GM20431 (cell line): ENCODE measurements around the gene NBAS.
"Not testable (repeated sequence)": the region's sequence is repeated elsewhere in the genome, so short reads cannot be mapped to it uniquely, and the experiment has no call there.

Source experiments
- in situ Hi-C: fragments of 300-500 bp; cut with MseI, MboI; formaldehyde crosslinking; loops from one replicate; pipeline ENCODE4 v1.15.0; 2020; ENCODE audit warnings: low sequenced_read_pairs; ENCODE audit not compliant: unreplicated experiment

NBAS gene

GRCh38 chr2:15334644-15335326 lies 226.3 kb downstream of the NBAS start:
- in situ Hi-C loops = no loop called here

DNA sequence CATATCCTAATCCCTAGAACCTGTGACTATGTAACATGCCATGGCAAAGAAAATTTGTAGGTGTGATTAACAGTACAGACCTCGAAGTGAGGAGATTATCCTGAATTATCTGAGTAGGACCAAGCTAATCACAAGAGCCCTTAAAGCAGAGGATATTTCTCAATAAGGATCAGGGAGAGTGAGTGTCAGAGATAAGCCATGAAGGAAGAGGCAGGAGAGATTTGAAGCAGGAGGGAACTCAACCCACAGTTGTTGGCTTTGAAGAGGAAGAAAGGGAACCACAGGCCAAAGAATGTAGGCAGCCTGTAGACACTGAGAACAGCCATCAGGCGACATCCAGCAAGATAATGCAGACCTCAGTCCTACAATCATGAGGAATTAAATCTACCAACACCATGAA lies 229.3 kb downstream of the NBAS start:
- in situ Hi-C loops = no loop called here

GRCh38 chr2:15325296-15325695 lies 235.8 kb downstream of the NBAS start:
- in situ Hi-C loops = no loop called here

GRCh38 chr2:15323227-15323626 lies 237.9 kb downstream of the NBAS start:
- in situ Hi-C loops = no loop called here

GRCh38 chr2:15321481-15321880 lies 239.7 kb downstream of the NBAS start:
- in situ Hi-C loops = not testable (repeated sequence)

DNA sequence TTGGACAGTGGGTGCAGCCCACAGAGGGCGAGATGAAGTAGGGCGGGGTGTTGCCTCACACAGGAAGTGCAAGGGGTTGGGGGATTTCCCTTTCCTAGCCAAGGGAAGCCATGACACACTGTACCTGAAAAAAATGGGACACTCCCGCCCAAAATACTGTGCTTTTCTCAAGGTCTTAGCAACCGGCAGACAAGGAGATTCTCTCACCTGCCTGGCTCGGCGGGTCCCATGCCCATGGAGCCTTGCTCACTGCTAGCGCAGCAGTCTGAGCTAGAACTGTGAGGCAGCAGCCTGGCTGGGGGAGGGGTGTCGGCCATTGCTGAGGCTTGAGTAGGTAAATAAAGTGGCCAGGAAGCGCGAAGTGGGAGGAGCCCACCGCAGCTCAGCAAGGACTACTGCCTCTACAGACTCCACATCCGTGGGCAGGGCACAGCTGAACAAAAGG lies 244.7 kb downstream of the NBAS start:
- in situ Hi-C loops = no loop called here

GRCh38 chr2:15315411-15315810 lies 245.7 kb downstream of the NBAS start:
- in situ Hi-C loops = no loop called here

DNA sequence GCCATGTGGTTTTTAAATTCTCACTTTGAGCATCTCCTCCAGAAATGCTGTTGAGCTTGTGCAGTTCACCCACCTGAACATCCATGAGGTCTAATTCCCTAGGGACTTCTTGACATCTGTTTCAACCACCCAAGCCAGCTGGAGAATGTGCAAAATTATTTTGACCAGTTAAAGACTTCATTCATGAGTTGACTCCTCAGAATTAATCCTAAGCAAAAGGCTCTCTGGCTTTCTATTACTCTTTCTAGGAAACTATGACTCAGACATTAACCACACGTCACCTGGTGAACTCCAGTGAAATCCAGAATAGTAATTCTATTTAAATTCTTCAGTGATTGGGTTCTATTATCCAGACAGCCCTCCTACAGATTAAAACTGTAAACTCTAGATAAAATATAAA lies 247.5 kb downstream of the NBAS start:
- in situ Hi-C loops = no loop called here

DNA sequence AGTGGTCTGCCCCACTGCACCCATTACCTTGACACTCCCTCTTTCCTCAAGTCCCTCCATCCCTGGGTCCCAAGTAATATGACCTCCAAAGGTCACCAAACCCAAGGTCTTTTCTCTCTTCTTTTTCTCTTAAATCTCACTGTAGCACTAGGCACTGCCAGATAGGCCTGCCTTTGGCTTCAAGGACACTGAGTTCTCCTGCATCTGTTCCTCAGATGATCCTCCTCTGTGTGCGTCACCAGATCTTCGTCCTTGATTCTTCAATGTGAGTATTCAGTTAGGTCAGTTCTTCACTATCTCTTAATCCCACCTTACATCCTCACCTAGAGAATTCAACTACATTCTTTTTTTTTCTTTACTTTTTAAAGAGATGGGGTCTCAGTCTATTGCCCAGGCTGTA lies 249.2 kb downstream of the NBAS start:
- in situ Hi-C loops = no loop called here

DNA sequence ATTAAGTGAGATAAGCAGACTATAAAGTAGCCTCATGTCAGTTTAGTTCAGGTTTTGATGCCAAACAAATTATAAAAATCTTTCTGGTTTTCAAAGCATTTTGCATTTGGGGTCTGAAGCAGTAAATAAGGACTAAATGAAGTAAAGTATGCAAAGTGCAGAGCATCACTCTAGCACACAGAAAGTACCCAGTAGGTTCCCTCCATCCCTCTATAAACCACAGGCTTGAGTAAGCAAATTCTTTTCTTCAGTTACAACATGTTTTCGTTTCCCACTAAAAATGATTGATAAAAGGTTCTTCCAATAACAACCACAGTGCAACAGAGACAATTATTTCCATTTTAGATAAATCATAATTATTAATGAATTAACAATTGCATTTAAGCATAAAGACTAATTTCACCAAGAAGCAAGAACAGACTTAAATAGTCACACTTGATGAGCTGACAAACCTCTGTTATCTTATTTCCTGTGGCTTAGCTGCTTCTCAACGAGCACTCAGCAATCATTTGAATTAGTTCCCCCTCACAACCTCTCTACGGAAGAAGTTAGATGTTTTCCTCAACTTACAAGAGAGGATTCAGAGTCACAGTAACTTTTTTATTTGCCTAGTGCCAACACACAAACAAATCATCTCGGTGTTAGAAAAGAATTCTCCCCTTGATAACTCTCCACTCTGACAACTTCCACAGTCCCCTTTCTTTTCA lies 249.8 kb downstream of the NBAS start:
- in situ Hi-C loops = no loop called here

- in situ Hi-C loops = no loop called here
Measured at GRCh38 chr2:15307526-15307925, 253.6 kb downstream of the NBAS start.

GRCh38 chr2:15306706-15307105 lies 254.4 kb downstream of the NBAS start:
- in situ Hi-C loops = no loop called here

DNA sequence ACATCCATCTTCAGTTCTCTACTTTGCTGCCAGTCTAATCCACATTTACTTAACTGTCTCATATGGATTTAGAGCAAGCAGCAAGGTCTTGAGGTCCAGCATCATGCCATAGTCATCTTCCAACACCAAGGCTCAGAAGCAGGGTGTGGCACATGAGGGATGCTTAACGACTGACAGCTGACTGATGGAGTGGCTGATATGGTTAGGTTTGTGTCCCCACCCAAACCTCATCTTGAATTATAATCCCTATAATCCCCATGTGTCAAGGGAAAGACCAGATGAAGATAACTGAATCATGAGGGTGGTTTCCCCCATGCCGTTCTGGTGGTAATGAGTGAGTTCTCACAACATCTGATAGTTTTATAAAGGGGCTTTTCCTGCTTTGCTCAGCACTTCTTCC lies 257.3 kb downstream of the NBAS start:
- in situ Hi-C loops = no loop called here

GRCh38 chr2:15302154-15302553 lies 259.0 kb downstream of the NBAS start:
- in situ Hi-C loops = no loop called here

GRCh38 chr2:15300624-15301573 lies 260.2 kb downstream of the NBAS start:
- in situ Hi-C loops = no loop called here

DNA sequence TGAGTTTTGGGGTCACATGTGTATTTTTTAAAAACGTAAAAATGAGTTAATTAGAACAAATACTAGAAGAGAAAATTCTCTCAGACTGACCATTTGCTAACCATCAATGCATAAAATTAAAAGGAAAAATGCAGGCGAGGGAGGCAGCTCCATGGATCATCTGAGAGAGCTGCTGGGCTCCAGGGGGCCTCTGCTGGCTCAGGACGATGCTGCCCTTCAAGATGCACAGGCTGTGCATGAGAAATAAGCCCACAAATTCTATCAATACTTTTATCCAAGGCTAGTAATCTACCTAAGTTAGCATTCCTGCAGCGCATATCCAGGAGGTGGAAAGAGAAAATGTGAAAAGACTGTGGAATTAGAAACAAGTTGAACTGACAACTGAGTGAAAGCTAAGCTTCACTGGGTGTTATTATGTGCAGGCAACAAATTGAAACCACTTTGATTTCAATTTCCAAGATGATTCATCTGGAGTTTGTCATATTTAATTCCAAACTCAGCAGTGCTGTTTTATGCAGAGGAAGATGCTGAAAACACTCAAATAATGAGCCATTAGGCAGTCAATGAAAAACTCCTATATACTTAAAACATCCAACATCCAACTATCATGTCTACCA lies 261.1 kb downstream of the NBAS start:
- in situ Hi-C loops = no loop called here

DNA sequence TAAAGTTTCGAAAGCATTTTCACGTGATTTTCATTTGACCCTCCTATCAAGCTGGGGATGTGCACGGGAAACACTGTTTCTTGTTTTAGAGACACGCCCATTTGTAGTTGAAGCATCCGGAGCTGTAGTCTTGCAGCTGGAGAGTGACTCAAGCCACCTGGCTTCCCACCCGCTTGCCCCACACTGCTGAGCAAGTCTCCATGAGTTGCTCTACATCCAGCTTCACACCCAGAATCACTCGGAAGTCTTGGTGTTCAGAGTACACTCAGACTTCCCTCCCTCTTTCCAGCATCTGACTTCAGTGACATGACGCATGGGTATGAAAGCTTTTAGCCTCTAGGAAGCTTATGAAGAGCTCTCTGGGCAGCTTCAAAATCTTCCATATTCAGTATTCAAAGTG lies 262.4 kb downstream of the NBAS start:
- in situ Hi-C loops = no loop called here

DNA sequence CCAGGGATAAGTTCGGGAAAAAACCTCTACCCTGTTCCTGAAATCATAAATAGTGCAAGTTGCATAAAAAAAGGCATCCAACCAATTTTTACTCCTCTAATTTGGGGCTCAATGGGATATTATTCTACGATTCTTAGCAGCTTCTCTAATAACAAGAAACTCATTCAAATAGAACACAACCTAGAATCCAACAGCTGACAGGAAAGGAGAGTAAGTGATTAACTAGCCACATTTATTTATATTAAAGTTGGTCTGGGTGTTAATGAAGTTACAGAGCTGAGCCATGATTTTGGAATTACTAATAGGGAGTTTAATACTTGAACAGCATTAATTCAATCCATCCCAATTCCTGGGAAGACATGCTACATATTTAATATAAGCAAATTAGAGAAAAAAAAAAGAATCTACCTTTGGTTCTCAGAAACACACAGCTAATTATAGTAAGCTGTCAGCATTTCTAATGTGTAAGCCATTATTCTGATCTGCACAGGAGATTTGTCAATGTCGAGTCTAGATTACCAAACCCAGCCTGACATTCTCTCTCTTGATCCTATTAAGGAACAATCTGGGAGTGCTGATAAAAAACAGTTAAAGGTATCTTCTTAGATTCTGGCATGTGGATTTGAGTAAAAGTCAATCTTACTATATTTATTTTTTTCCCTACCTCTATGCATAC lies 267.7 kb downstream of the NBAS start:
- in situ Hi-C loops = no loop called here

DNA sequence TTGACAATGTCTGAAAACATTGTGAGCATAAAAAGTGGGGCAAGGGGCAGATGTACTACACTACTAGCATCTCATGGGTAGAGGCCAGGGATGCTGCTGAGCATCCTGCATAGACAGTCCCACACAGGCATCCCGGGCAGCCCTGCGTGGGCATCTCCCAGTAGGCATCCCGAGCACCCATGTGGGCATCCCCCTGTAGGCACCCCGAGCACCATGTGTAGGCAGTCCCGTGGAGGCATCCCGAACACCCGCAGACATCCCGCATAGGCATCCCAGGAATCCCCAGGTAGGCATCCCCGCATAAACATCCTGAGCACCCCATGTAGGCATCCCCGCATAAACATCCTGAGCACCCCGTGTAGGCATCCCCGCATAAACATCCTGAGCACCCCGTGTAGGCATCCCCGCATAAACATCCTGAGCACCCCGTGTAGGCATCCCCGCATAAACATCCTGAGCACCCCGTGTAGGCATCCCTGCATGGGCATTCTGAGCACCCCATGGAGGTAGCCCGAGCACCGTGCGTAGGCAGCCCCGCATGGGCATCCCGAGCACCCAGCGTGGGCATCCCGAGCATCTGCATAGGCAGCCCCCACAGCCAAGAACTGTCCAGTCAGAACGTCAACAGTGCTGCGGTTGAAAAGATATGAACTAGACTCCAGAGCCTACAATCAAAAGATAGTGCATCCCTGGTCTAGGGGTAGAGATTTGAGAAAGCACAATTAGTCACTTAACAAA lies 273.5 kb downstream of the NBAS start:
- in situ Hi-C loops = no loop called here
